OCI-LY7 (cell line): ENCODE measurements around the gene MPL. TPM values are rescaled to one million over a fixed set of nuclear protein-coding genes. Genes with fewer than 3 reads are reported as not detected.
A peak's percentile ranks its signal among the peaks of the same experiment; 100 is the strongest.

ENCODE experiments used
- BruUV-seq: library from RNA; stranded (reverse); fragments of 400-500 nt; replicated peaks from 2 replicates; lab custom pipeline; 2021; lab: Mats Ljungman, UMichigan
- CTCF ChIA-PET: fragments of 300-600 bp; sonication (Branson Sonifier 250); formaldehyde crosslinking; loops from one replicate; lab custom pipeline; 2022; ENCODE audit warnings: antibody characterized with exemption; ENCODE audit not compliant: unreplicated experiment; lab: Charles Lee
- POLR2A ChIA-PET: fragments of 300-600 bp; sonication (Branson Sonifier 250); formaldehyde crosslinking; loops from one replicate; lab custom pipeline; 2022; ENCODE audit warnings: antibody characterized with exemption; lab: Charles Lee
- DNase-seq: peaks from one replicate; pipeline ENCODE4 v3.0.0-alpha.2; 2015; ENCODE audit warnings: low spot score
- H2AFZ ChIP-seq: fragments of 200-600 bp; sonication (generic), shearing (Covaris generic); 2 replicates; pipeline ENCODE4 v1.6.1; 2014; ENCODE audit warnings: mild to moderate bottlenecking, antibody characterized with exemption, low read length, moderate library complexity
- H3K27ac ChIP-seq: fragments of 200-600 bp; sonication (generic); 2 replicates; pipeline ENCODE4 v1.5.1; 2014; ENCODE audit warnings: mixed run types, low read depth, mild to moderate bottlenecking, moderate library complexity, low read length, inconsistent platforms; ENCODE audit not compliant: poor library complexity, severe bottlenecking
- H3K36me3 ChIP-seq: fragments of 200-600 bp; sonication (generic); 2 replicates; pipeline ENCODE4 v1.6.1; 2014; ENCODE audit warnings: mild to moderate bottlenecking, antibody characterized with exemption, low read length, moderate library complexity, mixed read lengths; ENCODE audit not compliant: insufficient read depth
- H3K4me1 ChIP-seq: fragments of 200-600 bp; sonication (generic); 2 replicates; pipeline ENCODE4 v1.5.1; 2014; ENCODE audit warnings: mild to moderate bottlenecking, low read length; ENCODE audit not compliant: insufficient read depth, poor library complexity, severe bottlenecking
- H3K4me2 ChIP-seq: fragments of 200-600 bp; sonication (generic); 2 replicates; pipeline ENCODE4 v1.6.1; 2014; ENCODE audit warnings: mild to moderate bottlenecking, low read length
- H3K4me3 ChIP-seq: fragments of 200-600 bp; sonication (generic); 2 replicates; pipeline ENCODE4 v1.5.1; 2014; ENCODE audit warnings: mild to moderate bottlenecking, low read depth, low read length; ENCODE audit not compliant: poor library complexity, severe bottlenecking
- H3K79me2 ChIP-seq: fragments of 200-600 bp; sonication (generic); 2 replicates; pipeline ENCODE4 v1.6.1; 2016; ENCODE audit warnings: low read depth, mild to moderate bottlenecking, low read length, moderate library complexity, mixed read lengths; ENCODE audit not compliant: insufficient read depth
- H3K9me2 ChIP-seq: fragments of 200-600 bp; sonication (generic); 2 replicates; pipeline ENCODE4 v1.6.1; 2016; ENCODE audit warnings: mild to moderate bottlenecking, low read length, mixed read lengths; ENCODE audit not compliant: insufficient read depth
- H3K9me3 ChIP-seq: fragments of 200-600 bp; sonication (generic); 2 replicates; pipeline ENCODE4 v1.6.1; 2014; ENCODE audit warnings: mild to moderate bottlenecking, mixed run types, low read length, mixed read lengths
- H4K20me1 ChIP-seq: fragments of 200-600 bp; sonication (generic); 2 replicates; pipeline ENCODE4 v1.6.1; 2014; ENCODE audit warnings: mild to moderate bottlenecking, antibody characterized with exemption, low read length, moderate library complexity, mixed read lengths; ENCODE audit not compliant: insufficient read depth
- EZH2phosphoT487 ChIP-seq: fragments of 200-600 bp; sonication (generic); IDR thresholded peaks from 2 replicates; pipeline ENCODE4 v1.6.1; 2018; ENCODE audit warnings: low read depth, borderline replicate concordance, mild to moderate bottlenecking, mixed run types, antibody characterized with exemption, low read length, moderate library complexity, mixed read lengths
- intact Hi-C: fragments of 100-400 bp; cut with micrococcal nuclease; formaldehyde crosslinking; loops from one replicate; pipeline ENCODE4 v1.10.0; 2022; ENCODE audit not compliant: unreplicated experiment
- total RNA-seq, 2 experiments: library from RNA; depleted of rRNA in 1 of 2; stranded (reverse); fragments of >200 nt in 1 of 2; shearing (Covaris generic) in 1 of 2; gene quantifications; 2 replicates each; pipeline ENCODE4 v1.2.3, GENCODE V29; 2014 to 2022
- TF ChIP-seq, protein P1 (sequence below): fragments of 200-600 bp; sonication (generic); conservative IDR thresholded peaks from 2 replicates; pipeline ENCODE4 v1.5.1; 2014; ENCODE audit warnings: mild to moderate bottlenecking, antibody characterized with exemption, low read length, moderate library complexity, mixed read lengths

The MPL gene
- total RNA-seq, 2 experiments from 2014 or later: not detected

DNA sequence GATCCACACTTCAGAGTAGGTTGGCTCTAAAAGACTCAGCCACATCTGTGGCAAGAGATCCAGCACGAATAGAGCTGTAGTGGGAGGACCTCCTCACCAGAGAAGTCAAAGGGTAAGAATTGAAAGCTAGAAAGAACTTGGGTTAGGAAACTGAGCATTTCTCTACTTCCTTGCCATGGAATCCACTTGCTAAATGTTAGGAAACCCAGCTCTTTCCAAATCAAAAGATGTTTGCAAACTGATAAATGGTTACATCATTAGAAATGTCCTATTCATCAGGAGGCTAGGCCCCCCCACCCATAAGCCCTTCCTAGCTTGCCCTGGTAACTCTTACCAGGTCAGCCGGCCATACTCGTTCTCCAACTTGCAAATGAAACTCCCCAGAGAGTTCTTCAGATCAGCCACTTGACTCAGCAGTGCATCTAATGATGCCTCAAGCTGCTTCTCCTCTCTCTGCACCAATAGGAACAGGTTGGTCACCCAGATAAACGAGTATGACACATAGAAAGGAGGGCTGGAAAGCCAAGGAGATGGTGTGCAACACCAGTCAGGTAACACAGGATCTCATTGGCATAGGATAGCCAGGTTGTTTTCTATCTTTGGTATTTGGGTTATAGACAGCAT lies 50.5 kb downstream of the MPL start:
- Histone ChIP-seq H3K9me3 (no peaks in the 10 kb centered on the region), H4K20me1 (no peaks in the 10 kb centered on the region), H3K36me3 (peaks cover 47% of the 10 kb centered on the region), H3K27ac (no peak overlapping the region), H3K79me2 (peaks cover 27% of the 10 kb centered on the region), H3K4me1 (peaks cover 25% of the 10 kb centered on the region), H2AFZ (no peak overlapping the region), H3K9me2 (no peaks in the 10 kb centered on the region), H3K4me2 (peak overlapping the region; percentile 95), H3K4me3 (peak overlapping the region; percentile 88)
- BruUV-seq: no TSS peak
- no peak for DNase-seq
- CTCF ChIA-PET: no interaction called here
- TF ChIP-seq, protein P1, sequence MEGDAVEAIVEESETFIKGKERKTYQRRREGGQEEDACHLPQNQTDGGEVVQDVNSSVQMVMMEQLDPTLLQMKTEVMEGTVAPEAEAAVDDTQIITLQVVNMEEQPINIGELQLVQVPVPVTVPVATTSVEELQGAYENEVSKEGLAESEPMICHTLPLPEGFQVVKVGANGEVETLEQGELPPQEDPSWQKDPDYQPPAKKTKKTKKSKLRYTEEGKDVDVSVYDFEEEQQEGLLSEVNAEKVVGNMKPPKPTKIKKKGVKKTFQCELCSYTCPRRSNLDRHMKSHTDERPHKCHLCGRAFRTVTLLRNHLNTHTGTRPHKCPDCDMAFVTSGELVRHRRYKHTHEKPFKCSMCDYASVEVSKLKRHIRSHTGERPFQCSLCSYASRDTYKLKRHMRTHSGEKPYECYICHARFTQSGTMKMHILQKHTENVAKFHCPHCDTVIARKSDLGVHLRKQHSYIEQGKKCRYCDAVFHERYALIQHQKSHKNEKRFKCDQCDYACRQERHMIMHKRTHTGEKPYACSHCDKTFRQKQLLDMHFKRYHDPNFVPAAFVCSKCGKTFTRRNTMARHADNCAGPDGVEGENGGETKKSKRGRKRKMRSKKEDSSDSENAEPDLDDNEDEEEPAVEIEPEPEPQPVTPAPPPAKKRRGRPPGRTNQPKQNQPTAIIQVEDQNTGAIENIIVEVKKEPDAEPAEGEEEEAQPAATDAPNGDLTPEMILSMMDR: no peak
- TF ChIP-seq EZH2phosphoT487: no peak
- intact Hi-C loops: no loop called here
- POLR2A ChIA-PET: interaction anchor here (1.3 to 4.1 kb wide), 2 partner anchors 20 to 262 kb away, joined by 3 to 13 read pairs; partner anchors contain the start of genes ELOVL1 and KDM4A

DNA sequence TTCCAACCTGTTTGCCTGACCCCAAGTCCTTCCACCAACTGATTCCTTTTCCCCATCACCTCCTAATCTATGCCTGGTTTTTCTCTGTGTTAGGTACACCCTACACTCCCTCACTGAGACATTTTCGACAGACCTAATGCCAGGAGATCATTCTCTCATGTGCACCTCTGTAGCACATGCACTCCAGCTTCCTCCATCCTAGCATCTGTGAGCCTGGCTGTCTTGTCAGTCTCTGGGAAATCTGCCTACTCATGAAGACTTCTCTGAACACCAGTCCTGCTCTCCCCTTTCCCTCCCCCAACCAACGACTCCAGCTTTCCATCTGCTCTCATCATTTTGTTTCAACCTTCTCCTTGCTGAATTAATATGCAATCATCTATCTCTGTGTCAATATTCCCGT lies 51.0 kb downstream of the MPL start:
- Histone ChIP-seq H3K4me3 (peak overlapping the region; percentile 88), H3K9me3 (no peaks in the 10 kb centered on the region), H3K4me1 (peaks cover 25% of the 10 kb centered on the region), H2AFZ (no peak overlapping the region), H3K79me2 (peaks cover 27% of the 10 kb centered on the region), H3K9me2 (no peaks in the 10 kb centered on the region), H3K27ac (no peak overlapping the region), H3K4me2 (peak overlapping the region; percentile 95), H4K20me1 (no peaks in the 10 kb centered on the region), H3K36me3 (peaks cover 42% of the 10 kb centered on the region)
- ChIA-PET CTCF (no interaction called here), POLR2A (interaction anchor here (0.7 to 4.1 kb wide), 3 partner anchors 11 to 262 kb away, joined by 3 to 13 read pairs (median 3); partner anchors contain the start of genes ELOVL1 and KDM4A)
- no peak for DNase-seq
- no peak for TF ChIP-seq EZH2phosphoT487
- TF ChIP-seq, protein P1: no peak
- intact Hi-C loops: loop anchor here (1.0 kb wide), 1 partner anchor 20 kb away; the partner anchor contains the start of gene ELOVL1
- no TSS peak for BruUV-seq
